OCI-LY7 (cell line): ENCODE results near the gene KCNQ1OT1. TPM values are rescaled to one million over a fixed set of nuclear protein-coding genes. Genes with fewer than 3 reads are reported as not detected.

ENCODE experiments used
- BruUV-seq: library from RNA; stranded (reverse); fragments of 400-500 nt; replicated peaks from 2 replicates; lab custom pipeline; 2021; lab: Mats Ljungman, UMichigan
- CTCF ChIA-PET: fragments of 300-600 bp; sonication (Branson Sonifier 250); formaldehyde crosslinking; loops from one replicate; lab custom pipeline; 2022; ENCODE audit warnings: antibody characterized with exemption; ENCODE audit not compliant: unreplicated experiment; lab: Charles Lee
- POLR2A ChIA-PET: fragments of 300-600 bp; sonication (Branson Sonifier 250); formaldehyde crosslinking; loops from one replicate; lab custom pipeline; 2022; ENCODE audit warnings: antibody characterized with exemption; lab: Charles Lee
- DNase-seq: peaks from one replicate; pipeline ENCODE4 v3.0.0-alpha.2; 2015; ENCODE audit warnings: low spot score
- H2AFZ ChIP-seq: fragments of 200-600 bp; sonication (generic), shearing (Covaris generic); 2 replicates; pipeline ENCODE4 v1.6.1; 2014; ENCODE audit warnings: mild to moderate bottlenecking, antibody characterized with exemption, low read length, moderate library complexity
- H3K27ac ChIP-seq: fragments of 200-600 bp; sonication (generic); 2 replicates; pipeline ENCODE4 v1.5.1; 2014; ENCODE audit warnings: mixed run types, low read depth, mild to moderate bottlenecking, moderate library complexity, low read length, inconsistent platforms; ENCODE audit not compliant: poor library complexity, severe bottlenecking
- H3K36me3 ChIP-seq: fragments of 200-600 bp; sonication (generic); 2 replicates; pipeline ENCODE4 v1.6.1; 2014; ENCODE audit warnings: mild to moderate bottlenecking, antibody characterized with exemption, low read length, moderate library complexity, mixed read lengths; ENCODE audit not compliant: insufficient read depth
- H3K4me1 ChIP-seq: fragments of 200-600 bp; sonication (generic); 2 replicates; pipeline ENCODE4 v1.5.1; 2014; ENCODE audit warnings: mild to moderate bottlenecking, low read length; ENCODE audit not compliant: insufficient read depth, poor library complexity, severe bottlenecking
- H3K4me2 ChIP-seq: fragments of 200-600 bp; sonication (generic); 2 replicates; pipeline ENCODE4 v1.6.1; 2014; ENCODE audit warnings: mild to moderate bottlenecking, low read length
- H3K4me3 ChIP-seq: fragments of 200-600 bp; sonication (generic); 2 replicates; pipeline ENCODE4 v1.5.1; 2014; ENCODE audit warnings: mild to moderate bottlenecking, low read depth, low read length; ENCODE audit not compliant: poor library complexity, severe bottlenecking
- H3K79me2 ChIP-seq: fragments of 200-600 bp; sonication (generic); 2 replicates; pipeline ENCODE4 v1.6.1; 2016; ENCODE audit warnings: low read depth, mild to moderate bottlenecking, low read length, moderate library complexity, mixed read lengths; ENCODE audit not compliant: insufficient read depth
- H3K9me2 ChIP-seq: fragments of 200-600 bp; sonication (generic); 2 replicates; pipeline ENCODE4 v1.6.1; 2016; ENCODE audit warnings: mild to moderate bottlenecking, low read length, mixed read lengths; ENCODE audit not compliant: insufficient read depth
- H3K9me3 ChIP-seq: fragments of 200-600 bp; sonication (generic); 2 replicates; pipeline ENCODE4 v1.6.1; 2014; ENCODE audit warnings: mild to moderate bottlenecking, mixed run types, low read length, mixed read lengths
- H4K20me1 ChIP-seq: fragments of 200-600 bp; sonication (generic); 2 replicates; pipeline ENCODE4 v1.6.1; 2014; ENCODE audit warnings: mild to moderate bottlenecking, antibody characterized with exemption, low read length, moderate library complexity, mixed read lengths; ENCODE audit not compliant: insufficient read depth
- CTCF ChIP-seq: fragments of 200-600 bp; sonication (generic); conservative IDR thresholded peaks from 2 replicates; pipeline ENCODE4 v1.5.1; 2014; ENCODE audit warnings: mild to moderate bottlenecking, antibody characterized with exemption, low read length, moderate library complexity, mixed read lengths
- EZH2phosphoT487 ChIP-seq: fragments of 200-600 bp; sonication (generic); IDR thresholded peaks from 2 replicates; pipeline ENCODE4 v1.6.1; 2018; ENCODE audit warnings: low read depth, borderline replicate concordance, mild to moderate bottlenecking, mixed run types, antibody characterized with exemption, low read length, moderate library complexity, mixed read lengths
- intact Hi-C: fragments of 100-400 bp; cut with micrococcal nuclease; formaldehyde crosslinking; loops from one replicate; pipeline ENCODE4 v1.10.0; 2022; ENCODE audit not compliant: unreplicated experiment
- total RNA-seq, 2 experiments: library from RNA; depleted of rRNA in 1 of 2; stranded (reverse); fragments of >200 nt in 1 of 2; shearing (Covaris generic) in 1 of 2; gene quantifications; 2 replicates each; pipeline ENCODE4 v1.2.3, GENCODE V29; 2014 to 2022

The KCNQ1OT1 gene
- total RNA-seq, 2 experiments from 2014 or later: 2.9 to 3.4 TPM

- ChIA-PET POLR2A (no interaction called here), CTCF (no interaction called here)
- H3K9me3 ChIP-seq: no peaks in the 10 kb centered on the region
- no peaks in the 10 kb centered on the region for H3K9me2 ChIP-seq
- no peak overlapping the region for H2AFZ ChIP-seq
- H3K36me3 ChIP-seq: no peaks in the 10 kb centered on the region
- intact Hi-C loops: no loop called here
- no peak for DNase-seq
- H3K4me1 ChIP-seq: no peaks in the 10 kb centered on the region
- H3K4me2 ChIP-seq: no peak overlapping the region
- H3K79me2 ChIP-seq: no peaks in the 10 kb centered on the region
- no TSS peak for BruUV-seq
- H3K27ac ChIP-seq: no peak overlapping the region
- H3K4me3 ChIP-seq: no peak overlapping the region
- H4K20me1 ChIP-seq: no peaks in the 10 kb centered on the region
- no peak for TF ChIP-seq EZH2phosphoT487
- TF ChIP-seq CTCF: no peak
These were observed 34.6 kb upstream of the KCNQ1OT1 start for GRCh38 chr11:2734181-2735052.

- no peak for DNase-seq
- CTCF ChIA-PET: no interaction called here
- no peak overlapping the region for H3K4me2 ChIP-seq
These were observed 33.3 kb upstream of the KCNQ1OT1 start for GRCh38 chr11:2732940-2733628.

More at GRCh38 chr11:2732940-2733628, 33.3 kb upstream of the KCNQ1OT1 start:
- intact Hi-C loops: no loop called here
- no peak overlapping the region for H3K27ac ChIP-seq
- no peaks in the 10 kb centered on the region for H3K9me3 ChIP-seq
- POLR2A ChIA-PET: no interaction called here
- TF ChIP-seq EZH2phosphoT487 (no peak), CTCF (no peak)
- H4K20me1 ChIP-seq: no peaks in the 10 kb centered on the region
- H3K36me3 ChIP-seq: no peaks in the 10 kb centered on the region
- H3K4me3 ChIP-seq: no peak overlapping the region
- no peak overlapping the region for H2AFZ ChIP-seq
- H3K9me2 ChIP-seq: no peaks in the 10 kb centered on the region
- no peaks in the 10 kb centered on the region for H3K4me1 ChIP-seq
- no peaks in the 10 kb centered on the region for H3K79me2 ChIP-seq
- BruUV-seq: no TSS peak
